GM12878 (cell line): Measurements from ENCODE around the gene PRR22. TPM values are rescaled to one million over a fixed set of nuclear protein-coding genes. Genes with fewer than 3 reads are reported as not detected.

Experiments
- ATAC-seq: fragments of 200-7000 bp; cut with Tn5 transposase; 3 replicates; pipeline ENCODE4 v1.9.1; 2020; ENCODE audit warnings: mild to moderate bottlenecking, moderate library complexity
- BruUV-seq: library from RNA; stranded (reverse); fragments of 400-500 nt; replicated peaks from 2 replicates; lab custom pipeline; 2021; lab: Mats Ljungman, UMichigan
- CTCF ChIA-PET: fragments of 300-600 bp; sonication (Branson Sonifier 250); formaldehyde crosslinking; extraction: SDS; loops from one replicate; lab custom pipeline; 2021; ENCODE audit warnings: inconsistent platforms; lab: Yijun Ruan, JAX
- POLR2A ChIA-PET: fragments of 350-600 bp; formaldehyde crosslinking; extraction: SDS; loops from one replicate; lab custom pipeline; 2021; ENCODE audit warnings: inconsistent platforms; lab: Charles Lee
- RAD21 ChIA-PET: fragments of 300-600 bp; sonication (Branson Sonifier 250); formaldehyde crosslinking; loops from one replicate; lab custom pipeline; 2023; ENCODE audit warnings: antibody characterized with exemption; ENCODE audit not compliant: unreplicated experiment; lab: Charles Lee
- SMC1A ChIA-PET: fragments of 300-600 bp; sonication (Branson Sonifier 250); formaldehyde crosslinking; loops from one replicate; lab custom pipeline; 2023; ENCODE audit not compliant: unreplicated experiment, uncharacterized antibody; lab: Charles Lee
- DNase-seq: peaks from one replicate; pipeline ENCODE4 v3.0.0-alpha.2; 2011; ENCODE audit warnings: low read depth, low spot score
- FAIRE-seq: peaks from 3 replicates; lab custom pipeline; 2011; peaks lifted over from hg19 to GRCh38; lab: Jason Lieb, UNC
- H2AFZ ChIP-seq: 2 replicates; pipeline ENCODE4 v1.6.0; 2011; ENCODE audit warnings: low read depth, low read length, control low read depth; ENCODE audit not compliant: control insufficient read depth
- H3K27ac ChIP-seq: 2 replicates; pipeline ENCODE4 v1.5.1; 2011; ENCODE audit warnings: control low read depth; ENCODE audit not compliant: control insufficient read depth, insufficient read depth
- H3K27me3 ChIP-seq, 2 experiments: replicated peaks in 1 of 2; 2 replicates each; pipeline versions ENCODE4 v1.6.0 to v1.6.1; 2011; ENCODE audit warnings: low read length in 1 of 2; ENCODE audit not compliant: control insufficient read depth in 2 of 2, insufficient read depth in 2 of 2
- H3K36me3 ChIP-seq, 2 experiments: 2 replicates each; pipeline ENCODE4 v1.5.1; 2011; ENCODE audit warnings: low read length in 1 of 2; ENCODE audit not compliant: control insufficient read depth in 2 of 2, insufficient read depth in 2 of 2
- H3K4me1 ChIP-seq: 2 replicates; pipeline ENCODE4 v1.6.1; 2011; ENCODE audit warnings: mild to moderate bottlenecking, low read length, moderate library complexity, mixed read lengths; ENCODE audit not compliant: control insufficient read depth, insufficient read depth
- H3K4me2 ChIP-seq: 2 replicates; pipeline ENCODE4 v1.6.0; 2011; ENCODE audit warnings: control low read depth; ENCODE audit not compliant: control insufficient read depth, insufficient read depth
- H3K4me3 ChIP-seq: fragments of 200-600 bp; sonication (generic); 2 replicates; pipeline ENCODE4 v1.5.1; 2016
- H3K79me2 ChIP-seq: 2 replicates; pipeline ENCODE4 v1.6.0; 2011; ENCODE audit warnings: low read length; ENCODE audit not compliant: control insufficient read depth, insufficient read depth
- H3K9ac ChIP-seq: 2 replicates; pipeline ENCODE4 v1.8.0; 2011; ENCODE audit warnings: low read length, control low read depth, mixed read lengths; ENCODE audit not compliant: control insufficient read depth, insufficient read depth
- H3K9me3 ChIP-seq: replicated peaks from 3 replicates; pipeline ENCODE4 v1.5.1; 2011; ENCODE audit warnings: mild to moderate bottlenecking, low read length; ENCODE audit not compliant: control insufficient read depth, insufficient read depth
- H4K20me1 ChIP-seq: 2 replicates; pipeline ENCODE4 v1.6.0; 2011; ENCODE audit not compliant: control insufficient read depth, insufficient read depth
- ASH2L ChIP-seq: fragments of 300-600, 200-600 bp; sonication (generic); IDR thresholded peaks from 2 replicates; pipeline ENCODE4 v1.6.1; 2017; ENCODE audit warnings: low read depth, mild to moderate bottlenecking, borderline replicate concordance
- CHD1 ChIP-seq: IDR thresholded peaks from 2 replicates; pipeline ENCODE4 v1.6.1; 2012; ENCODE audit warnings: low read depth, low read length, improper control_type of control experiment
- GATAD2B ChIP-seq: fragments of 450-650 bp; conservative IDR thresholded peaks from 2 replicates; pipeline ENCODE4 v1.6.1; 2017; ENCODE audit warnings: low read depth, mild to moderate bottlenecking, moderate library complexity
- RELA ChIP-seq: fragments of 450-650 bp; IDR thresholded peaks from 2 replicates; pipeline ENCODE4 v1.8.0; 2014; ENCODE audit warnings: borderline replicate concordance; ENCODE audit not compliant: partially characterized antibody
- REST ChIP-seq: IDR thresholded peaks from 2 replicates; pipeline ENCODE4 v1.6.1; 2012; ENCODE audit warnings: mild to moderate bottlenecking, low read depth, low read length
- SMARCA5 ChIP-seq: fragments of 450-650 bp; IDR thresholded peaks from 2 replicates; pipeline ENCODE4 v1.6.1; 2017; ENCODE audit warnings: mild to moderate bottlenecking
- SREBF1 ChIP-seq: IDR thresholded peaks from 2 replicates; pipeline ENCODE4 v1.6.1; 2012; ENCODE audit warnings: mild to moderate bottlenecking, low read length
- SUZ12 ChIP-seq: fragments of 200-600 bp; sonication (generic); IDR thresholded peaks from one replicate; pipeline ENCODE4 v1.6.1; 2018; ENCODE audit warnings: antibody characterized with exemption, mild to moderate bottlenecking; ENCODE audit not compliant: unreplicated experiment
- WGBS: methylation state at CpG from one replicate; pipeline ENCODE4 v1.1.6; 2016; ENCODE audit warnings: low lambda C conversion rate; ENCODE audit not compliant: insufficient replicate concordance, insufficient coverage; ENCODE audit errors: missing lambda C conversion rate; 5-methylcytosine and 5-hydroxymethylcytosine counted together
- in situ Hi-C: fragments of 300-500 bp; cut with MboI; formaldehyde crosslinking; loops from 9 replicates; pipeline ENCODE4 v1.14.3; 2018; ENCODE audit warnings: mixed read lengths
- intact Hi-C: fragments of 100-400 bp; cut with micrococcal nuclease; formaldehyde crosslinking; loops from one replicate; pipeline ENCODE4 v1.14.2; 2022; ENCODE audit not compliant: unreplicated experiment
- polyA plus RNA-seq, 11 experiments: library from polyadenylated mRNA; depleted of rRNA in 4 of 11; unstranded in 6 of 11; stranded (reverse) in 5 of 11; fragments of >200 nt; fragmentation: Nextera tagmentation in 4 of 11; fragmentation: Illumina TruSeq in 1 of 11; extraction: Ambion mirVana in 4 of 11; extraction: Trizol in 1 of 11; gene quantifications; 1 replicate in 1 of 11; 2 replicates in 10 of 11; pipeline versions ENCODE4 v1.2.1 to v1.2.3, GENCODE V29; 2011 to 2016; ENCODE audit warnings: inconsistent platforms in 2 of 11, missing spikeins in 2 of 11, low read depth in 1 of 11
- total RNA-seq, 4 experiments: library from RNA; depleted of rRNA in 3 of 4; stranded (reverse); fragments of >200 nt in 3 of 4; fragmentation: Illumina TruSeq in 1 of 4; extraction: Trizol in 1 of 4; gene quantifications; 2 replicates each; pipeline versions ENCODE4 v1.2.1 to v1.2.3, GENCODE V29; 2013 to 2021

The PRR22 gene
- total and polyA plus RNA-seq, 10 of the 15 experiments (the other 5 are each of a cell fraction or from before 2014, with no cell fraction given), result 0.31 to 4.4 (median 1.3) TPM; not detected in 2

GRCh38 chr19:5762608-5763217 lies 21.8 kb downstream of the PRR22 start:
- H3K4me3 ChIP-seq, result no peak overlapping the region
- H3K79me2 ChIP-seq, result no peaks in the 10 kb centered on the region
- ATAC-seq (no peak), DNase-seq (no peak)
- BruUV-seq, result no TSS peak
- ChIA-PET RAD21 (no interaction called here), POLR2A (no interaction called here), CTCF (no interaction called here), SMC1A (no interaction called here)
- intact Hi-C loops, result no loop called here
- H3K27me3 ChIP-seq, result no peaks in the 10 kb centered on the region
- H3K4me2 ChIP-seq, result no peak overlapping the region
- no peaks in the 10 kb centered on the region for H3K36me3 ChIP-seq
- H4K20me1 ChIP-seq, result no peaks in the 10 kb centered on the region
- 61% methylated on average over 5 of the region's 5 CpGs for whole genome bisulfite sequencing
- H3K9ac ChIP-seq, result no peak overlapping the region
- no peak overlapping the region for H3K27ac ChIP-seq
- no peak overlapping the region for H2AFZ ChIP-seq
- in situ Hi-C loops, result no loop called here
- no peaks in the 10 kb centered on the region for H3K9me3 ChIP-seq
- TF ChIP-seq CHD1, result no peak
- no peak for TF ChIP-seq REST
- TF ChIP-seq SMARCA5, result no peak
- TF ChIP-seq ASH2L, result no peak
- TF ChIP-seq SUZ12, result no peak
- no peak for TF ChIP-seq RELA
- no peak for TF ChIP-seq GATAD2B
- TF ChIP-seq SREBF1, result no peak
- TF ChIP-seq, all 136 proteins: peak for 0
- FAIRE-seq, result no peak
- no peaks in the 10 kb centered on the region for H3K4me1 ChIP-seq
